ENCODE results near the gene SHLD2.

DNA sequence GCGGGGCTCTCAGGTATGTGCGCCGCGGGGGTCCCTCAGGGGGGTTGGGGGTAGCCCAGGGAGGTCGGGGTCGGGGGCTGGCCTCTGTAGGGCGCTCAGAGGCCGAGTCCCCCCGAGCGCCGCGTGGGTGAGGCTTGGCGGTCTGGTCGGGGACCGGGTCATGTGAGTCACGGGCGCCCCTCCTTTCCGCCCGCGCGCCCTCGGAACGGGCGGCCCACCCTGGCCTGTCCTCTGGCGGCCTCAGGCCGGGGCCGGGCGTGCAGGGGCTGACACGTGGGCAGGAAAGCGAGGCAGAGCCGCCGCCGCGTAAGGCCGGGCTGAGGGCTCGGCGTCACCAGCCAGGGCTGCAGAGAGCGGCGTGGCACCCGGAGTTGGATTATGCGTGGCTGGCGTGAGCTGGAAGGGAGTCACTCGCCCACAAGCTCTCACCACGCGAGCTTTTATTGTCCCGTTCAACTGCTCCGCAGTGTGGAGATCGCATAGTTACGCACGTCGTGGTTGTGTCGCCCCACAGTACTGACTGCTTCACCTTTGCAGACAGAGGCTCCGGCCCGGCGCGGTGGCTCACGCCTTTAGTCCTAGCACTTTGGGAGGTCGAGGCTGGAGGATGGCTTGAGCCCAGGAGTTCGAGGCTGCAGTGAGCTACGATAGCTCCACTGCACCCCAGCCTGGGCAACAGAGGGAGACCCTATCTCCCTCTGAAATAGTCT lies 385 bp downstream of the SHLD2 start:
- TF ChIP-seq, protein P1, sequence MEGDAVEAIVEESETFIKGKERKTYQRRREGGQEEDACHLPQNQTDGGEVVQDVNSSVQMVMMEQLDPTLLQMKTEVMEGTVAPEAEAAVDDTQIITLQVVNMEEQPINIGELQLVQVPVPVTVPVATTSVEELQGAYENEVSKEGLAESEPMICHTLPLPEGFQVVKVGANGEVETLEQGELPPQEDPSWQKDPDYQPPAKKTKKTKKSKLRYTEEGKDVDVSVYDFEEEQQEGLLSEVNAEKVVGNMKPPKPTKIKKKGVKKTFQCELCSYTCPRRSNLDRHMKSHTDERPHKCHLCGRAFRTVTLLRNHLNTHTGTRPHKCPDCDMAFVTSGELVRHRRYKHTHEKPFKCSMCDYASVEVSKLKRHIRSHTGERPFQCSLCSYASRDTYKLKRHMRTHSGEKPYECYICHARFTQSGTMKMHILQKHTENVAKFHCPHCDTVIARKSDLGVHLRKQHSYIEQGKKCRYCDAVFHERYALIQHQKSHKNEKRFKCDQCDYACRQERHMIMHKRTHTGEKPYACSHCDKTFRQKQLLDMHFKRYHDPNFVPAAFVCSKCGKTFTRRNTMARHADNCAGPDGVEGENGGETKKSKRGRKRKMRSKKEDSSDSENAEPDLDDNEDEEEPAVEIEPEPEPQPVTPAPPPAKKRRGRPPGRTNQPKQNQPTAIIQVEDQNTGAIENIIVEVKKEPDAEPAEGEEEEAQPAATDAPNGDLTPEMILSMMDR (IDR thresholded peaks at IDR 0.05 in 2 of 3, conservative IDR thresholded peaks at IDR 0.05 in 1 of 3; ENCODE audit: control insufficient read depth in 2 of 3, extremely low read depth in 1 of 3, insufficient read depth in 1 of 3, low read depth in 3 of 3, low read length in 3 of 3): no peak
- peak; percentile 88 for TF ChIP-seq POLR2AphosphoS5 (IDR thresholded peaks at IDR 0.05; ENCODE audit: low read length)
- TF ChIP-seq EP300 (IDR thresholded peaks at IDR 0.05; ENCODE audit: borderline replicate concordance in 1 of 2, control insufficient read depth in 1 of 2, low read depth in 2 of 2, low read length in 2 of 2): no peak
- peak; percentile 77 for TF ChIP-seq USF1 (IDR thresholded peaks at IDR 0.05; ENCODE audit: borderline replicate concordance, extremely low read length, insufficient read depth, low read depth, low read length)
- no peak for TF ChIP-seq HCFC1 (IDR thresholded peaks at IDR 0.05; ENCODE audit: low read length)
- no peak for TF ChIP-seq FOS (IDR thresholded peaks at IDR 0.05; ENCODE audit: borderline replicate concordance, extremely low read depth, insufficient read length)
- TF ChIP-seq ETV6 (conservative IDR thresholded peaks at IDR 0.05 in 1 of 2, IDR thresholded peaks at IDR 0.05 in 1 of 2; ENCODE audit: borderline replicate concordance in 1 of 2, low read depth in 1 of 2): no peak

Data from GM12878 (cell line).